Measurements from ENCODE around the gene FBXO27.

FBXO27 gene

GRCh38 chr19:39065928-39066327 is 33.6 kb upstream of the FBXO27 start:
- no peak overlapping the region for H3K4me3 ChIP-seq (IDR thresholded peaks at IDR 0.05; ENCODE audit: insufficient read depth, low read depth, low read length)

DNA sequence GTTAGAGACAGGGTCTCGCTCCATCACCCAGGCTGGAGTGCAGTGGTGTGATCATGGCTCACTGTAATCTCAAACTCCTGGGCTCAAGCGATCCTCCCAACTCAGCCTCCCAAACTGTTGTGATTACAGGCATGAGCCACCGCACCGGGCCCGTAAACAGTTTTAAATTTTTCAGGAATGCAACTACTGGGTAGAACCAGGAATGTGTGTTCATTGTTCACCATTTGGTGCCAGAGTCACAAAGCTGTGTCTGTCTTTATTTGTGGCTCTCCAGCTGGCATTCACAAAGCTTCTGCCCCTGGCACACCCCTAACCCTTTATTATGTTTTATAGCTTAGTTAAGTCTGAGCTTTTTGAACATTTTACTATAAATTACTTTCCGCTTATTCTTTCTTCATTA is 32.1 kb upstream of the FBXO27 start:
- Histone ChIP-seq H3K27ac (no peak overlapping the region), H3K4me2 (no peak overlapping the region)
- TF ChIP-seq, protein P1, sequence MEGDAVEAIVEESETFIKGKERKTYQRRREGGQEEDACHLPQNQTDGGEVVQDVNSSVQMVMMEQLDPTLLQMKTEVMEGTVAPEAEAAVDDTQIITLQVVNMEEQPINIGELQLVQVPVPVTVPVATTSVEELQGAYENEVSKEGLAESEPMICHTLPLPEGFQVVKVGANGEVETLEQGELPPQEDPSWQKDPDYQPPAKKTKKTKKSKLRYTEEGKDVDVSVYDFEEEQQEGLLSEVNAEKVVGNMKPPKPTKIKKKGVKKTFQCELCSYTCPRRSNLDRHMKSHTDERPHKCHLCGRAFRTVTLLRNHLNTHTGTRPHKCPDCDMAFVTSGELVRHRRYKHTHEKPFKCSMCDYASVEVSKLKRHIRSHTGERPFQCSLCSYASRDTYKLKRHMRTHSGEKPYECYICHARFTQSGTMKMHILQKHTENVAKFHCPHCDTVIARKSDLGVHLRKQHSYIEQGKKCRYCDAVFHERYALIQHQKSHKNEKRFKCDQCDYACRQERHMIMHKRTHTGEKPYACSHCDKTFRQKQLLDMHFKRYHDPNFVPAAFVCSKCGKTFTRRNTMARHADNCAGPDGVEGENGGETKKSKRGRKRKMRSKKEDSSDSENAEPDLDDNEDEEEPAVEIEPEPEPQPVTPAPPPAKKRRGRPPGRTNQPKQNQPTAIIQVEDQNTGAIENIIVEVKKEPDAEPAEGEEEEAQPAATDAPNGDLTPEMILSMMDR (conservative IDR thresholded peaks at IDR 0.05; ENCODE audit: low read depth, low read length): no peak

More at GRCh38 chr19:39065928-39066327, 33.6 kb upstream of the FBXO27 start:
- TF ChIP-seq, protein P1 (conservative IDR thresholded peaks at IDR 0.05; ENCODE audit: low read depth, low read length): no peak
- no peaks in the 10 kb centered on the region for H4K20me1 ChIP-seq (ENCODE audit: insufficient read depth)
- no peaks in the 10 kb centered on the region for H3K27me3 ChIP-seq (ENCODE audit: insufficient read depth, low read depth)
- H3K4me1 ChIP-seq (ENCODE audit: low read depth, poor library complexity, severe bottlenecking): no peaks in the 10 kb centered on the region
- no peak overlapping the region for H3K27ac ChIP-seq
- H3K4me2 ChIP-seq: no peak overlapping the region
- H3K9ac ChIP-seq: no peak overlapping the region
- no peak overlapping the region for H2AFZ ChIP-seq (ENCODE audit: low read depth)
- H3K79me2 ChIP-seq (ENCODE audit: insufficient read depth, low read depth): no peaks in the 10 kb centered on the region
- no peaks in the 10 kb centered on the region for H3K36me3 ChIP-seq (ENCODE audit: insufficient read depth)

GRCh38 chr19:39060171-39060570 is 27.8 kb upstream of the FBXO27 start:
- Histone ChIP-seq H3K9ac (no peak overlapping the region), H2AFZ (ENCODE audit: low read depth) (no peak overlapping the region), H3K36me3 (ENCODE audit: insufficient read depth) (no peaks in the 10 kb centered on the region), H3K4me2 (no peak overlapping the region), H3K79me2 (ENCODE audit: insufficient read depth, low read depth) (no peaks in the 10 kb centered on the region), H3K4me1 (ENCODE audit: low read depth, poor library complexity, severe bottlenecking) (no peaks in the 10 kb centered on the region), H3K27me3 (ENCODE audit: insufficient read depth, low read depth) (no peaks in the 10 kb centered on the region), H4K20me1 (ENCODE audit: insufficient read depth) (no peaks in the 10 kb centered on the region), H3K27ac (no peak overlapping the region), H3K4me3 (IDR thresholded peaks at IDR 0.05; ENCODE audit: insufficient read depth, low read depth, low read length) (no peak overlapping the region)
- TF ChIP-seq, protein P1 (conservative IDR thresholded peaks at IDR 0.05; ENCODE audit: low read depth, low read length): no peak

More for the DNA sequence above, 32.1 kb upstream of the FBXO27 start:
- Histone ChIP-seq H3K36me3 (ENCODE audit: insufficient read depth) (no peaks in the 10 kb centered on the region), H3K79me2 (ENCODE audit: insufficient read depth, low read depth) (no peaks in the 10 kb centered on the region), H3K27me3 (ENCODE audit: insufficient read depth, low read depth) (no peaks in the 10 kb centered on the region), H3K4me1 (ENCODE audit: low read depth, poor library complexity, severe bottlenecking) (no peaks in the 10 kb centered on the region), H4K20me1 (ENCODE audit: insufficient read depth) (no peaks in the 10 kb centered on the region), H2AFZ (ENCODE audit: low read depth) (no peak overlapping the region), H3K4me3 (IDR thresholded peaks at IDR 0.05; ENCODE audit: insufficient read depth, low read depth, low read length) (no peak overlapping the region), H3K9ac (no peak overlapping the region)

DNA sequence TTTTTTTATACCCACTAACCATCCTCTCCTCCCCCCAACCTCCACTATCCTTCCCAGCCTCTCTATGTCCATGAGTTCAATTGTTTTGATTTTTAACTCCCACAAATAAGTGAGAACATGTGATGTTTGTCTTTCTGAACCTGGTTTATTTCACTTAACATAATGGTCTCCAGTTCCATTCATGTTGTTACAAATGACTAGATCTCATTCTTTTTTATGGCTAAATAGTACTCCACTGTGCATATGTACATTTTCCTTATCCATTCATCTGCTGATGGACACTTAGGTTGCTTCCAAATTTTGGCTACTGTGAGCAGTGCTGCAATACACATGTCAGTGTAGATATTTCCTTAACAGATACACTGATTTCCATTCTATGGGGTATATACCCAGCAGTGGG is 27.0 kb upstream of the FBXO27 start:
- no peak overlapping the region for H2AFZ ChIP-seq (ENCODE audit: low read depth)
- H3K27me3 ChIP-seq (ENCODE audit: insufficient read depth, low read depth): no peaks in the 10 kb centered on the region
- H4K20me1 ChIP-seq (ENCODE audit: insufficient read depth): no peaks in the 10 kb centered on the region
- no peak overlapping the region for H3K9ac ChIP-seq
- TF ChIP-seq, protein P1 (conservative IDR thresholded peaks at IDR 0.05; ENCODE audit: low read depth, low read length): no peak
- no peaks in the 10 kb centered on the region for H3K36me3 ChIP-seq (ENCODE audit: insufficient read depth)
- no peaks in the 10 kb centered on the region for H3K79me2 ChIP-seq (ENCODE audit: insufficient read depth, low read depth)
- H3K27ac ChIP-seq: no peak overlapping the region
- H3K4me1 ChIP-seq (ENCODE audit: low read depth, poor library complexity, severe bottlenecking): no peaks in the 10 kb centered on the region
- no peak overlapping the region for H3K4me2 ChIP-seq
- H3K4me3 ChIP-seq (IDR thresholded peaks at IDR 0.05; ENCODE audit: insufficient read depth, low read depth, low read length): no peak overlapping the region
